Ovary (tissue), 3 donors: ENCODE results near the gene LCOR.

ENCODE experiments used
- EP300 ChIP-seq: sonication (generic); formaldehyde crosslinking; IDR thresholded peaks from one replicate; pipeline ENCODE4 v1.6.1; 2017; ENCODE audit warnings: antibody characterized with exemption
- POLR2A ChIP-seq: fragments of 450-650 bp; IDR thresholded peaks from one replicate; pipeline ENCODE4 v1.6.1; 2017; ENCODE audit warnings: antibody characterized with exemption, mild to moderate bottlenecking, moderate library complexity
- TF ChIP-seq, protein P1 (sequence below), 3 donors: fragments of 450-650 bp in 2 of 3; fragments of 200-600 bp in 1 of 3; IDR thresholded peaks; one replicate each; pipeline versions ENCODE4 v1.5.1 to v1.8.0; 2016 to 2022; ENCODE audit warnings: antibody characterized with exemption in 3 of 3, mild to moderate bottlenecking in 1 of 3
- donor health status: DM: no; HTN: no; CAD: no.

DNA sequence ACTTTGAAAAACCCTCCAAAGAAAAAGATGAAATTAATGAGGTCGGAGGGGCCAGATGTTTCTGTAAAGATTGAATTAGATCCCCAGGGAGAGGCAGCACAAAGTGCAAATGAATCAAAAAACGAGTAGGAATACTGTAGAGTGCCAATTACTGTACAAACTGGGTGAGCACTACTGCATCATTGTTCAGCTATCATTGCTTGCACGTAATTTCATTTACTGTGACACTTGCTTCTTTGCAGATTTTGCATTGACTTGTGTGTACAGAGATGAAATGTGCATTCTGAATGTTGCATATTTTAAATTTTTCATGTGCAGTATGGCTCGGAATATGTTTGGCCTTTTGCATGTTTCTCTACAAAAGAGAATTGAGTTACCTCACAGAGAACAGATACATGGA, 123.7 kb downstream of the LCOR start:
- TF ChIP-seq, protein P1, sequence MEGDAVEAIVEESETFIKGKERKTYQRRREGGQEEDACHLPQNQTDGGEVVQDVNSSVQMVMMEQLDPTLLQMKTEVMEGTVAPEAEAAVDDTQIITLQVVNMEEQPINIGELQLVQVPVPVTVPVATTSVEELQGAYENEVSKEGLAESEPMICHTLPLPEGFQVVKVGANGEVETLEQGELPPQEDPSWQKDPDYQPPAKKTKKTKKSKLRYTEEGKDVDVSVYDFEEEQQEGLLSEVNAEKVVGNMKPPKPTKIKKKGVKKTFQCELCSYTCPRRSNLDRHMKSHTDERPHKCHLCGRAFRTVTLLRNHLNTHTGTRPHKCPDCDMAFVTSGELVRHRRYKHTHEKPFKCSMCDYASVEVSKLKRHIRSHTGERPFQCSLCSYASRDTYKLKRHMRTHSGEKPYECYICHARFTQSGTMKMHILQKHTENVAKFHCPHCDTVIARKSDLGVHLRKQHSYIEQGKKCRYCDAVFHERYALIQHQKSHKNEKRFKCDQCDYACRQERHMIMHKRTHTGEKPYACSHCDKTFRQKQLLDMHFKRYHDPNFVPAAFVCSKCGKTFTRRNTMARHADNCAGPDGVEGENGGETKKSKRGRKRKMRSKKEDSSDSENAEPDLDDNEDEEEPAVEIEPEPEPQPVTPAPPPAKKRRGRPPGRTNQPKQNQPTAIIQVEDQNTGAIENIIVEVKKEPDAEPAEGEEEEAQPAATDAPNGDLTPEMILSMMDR (IDR thresholded peaks at IDR 0.05) = no peak
- TF ChIP-seq EP300 (no peak), POLR2A (no peak)
